ENCODE data around the gene GNPTG. TPM values are rescaled to one million over a fixed set of nuclear protein-coding genes. Genes with fewer than 3 reads are reported as not detected.

GNPTG gene
- total and polyA plus RNA-seq, 9 of the 15 experiments (the other 6 are each of a cell fraction or from before 2014, with no cell fraction given): 0.69 to 33.3 (median 13.6) TPM

DNA sequence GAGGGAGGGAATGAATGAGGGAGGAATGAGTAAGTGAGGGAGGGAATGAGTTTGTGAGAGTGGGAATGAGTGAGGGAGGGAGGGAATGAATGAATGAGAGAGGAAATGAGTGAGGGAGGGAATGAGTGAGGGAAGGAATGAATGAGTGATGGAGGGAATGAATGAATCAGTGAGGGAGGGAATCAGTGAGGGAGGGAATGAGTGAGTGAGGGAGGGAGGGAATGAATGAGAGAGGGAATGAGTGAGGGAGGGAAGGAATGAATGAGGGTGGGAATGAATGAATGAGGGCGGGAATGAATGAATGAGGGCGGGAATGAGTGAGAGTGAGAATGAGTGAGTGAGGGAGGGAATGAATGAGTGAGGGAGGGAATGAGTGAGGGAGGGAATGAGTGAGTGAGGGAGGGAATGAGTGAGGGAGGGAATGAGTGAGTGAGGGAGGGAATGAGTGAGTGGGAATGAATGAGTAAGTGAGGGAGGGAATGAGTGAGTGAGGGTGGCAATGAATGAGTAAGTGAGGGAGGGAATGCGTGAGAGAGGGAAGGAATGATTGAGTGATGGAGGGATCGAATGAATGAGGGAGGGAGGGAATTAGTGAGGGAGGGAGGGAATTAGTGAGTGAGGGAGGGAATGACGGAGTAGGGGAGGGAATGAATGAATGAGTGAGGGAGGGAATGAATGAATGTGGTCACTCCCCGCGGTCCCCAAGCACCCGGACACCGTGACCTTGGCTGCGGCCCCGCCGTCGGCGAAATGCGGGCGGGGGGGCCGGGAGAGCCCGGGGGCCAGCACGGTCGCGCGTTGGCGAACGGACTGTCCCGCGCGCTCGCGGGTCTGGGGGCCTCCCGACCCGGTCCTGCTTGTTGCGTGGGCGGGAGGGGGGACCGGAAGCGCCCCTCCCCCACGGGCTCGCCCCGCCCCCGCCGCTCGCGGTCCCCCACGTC, 43.4 kb upstream of the GNPTG start (continued):
- TF ChIP-seq ZNF518B (CRISPR knock-in tag; IDR thresholded peaks at IDR 0.05): no peak
- TF ChIP-seq, protein P1, sequence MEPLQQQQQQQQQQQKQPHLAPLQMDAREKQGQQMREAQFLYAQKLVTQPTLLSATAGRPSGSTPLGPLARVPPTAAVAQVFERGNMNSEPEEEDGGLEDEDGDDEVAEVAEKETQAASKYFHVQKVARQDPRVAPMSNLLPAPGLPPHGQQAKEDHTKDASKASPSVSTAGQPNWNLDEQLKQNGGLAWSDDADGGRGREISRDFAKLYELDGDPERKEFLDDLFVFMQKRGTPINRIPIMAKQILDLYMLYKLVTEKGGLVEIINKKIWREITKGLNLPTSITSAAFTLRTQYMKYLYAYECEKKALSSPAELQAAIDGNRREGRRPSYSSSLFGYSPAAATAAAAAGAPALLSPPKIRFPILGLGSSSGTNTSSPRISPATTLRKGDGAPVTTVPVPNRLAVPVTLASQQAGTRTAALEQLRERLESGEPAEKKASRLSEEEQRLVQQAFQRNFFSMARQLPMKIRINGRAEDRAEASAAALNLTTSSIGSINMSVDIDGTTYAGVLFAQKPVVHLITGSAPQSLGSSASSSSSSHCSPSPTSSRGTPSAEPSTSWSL (CRISPR knock-in tag; IDR thresholded peaks at IDR 0.05; ENCODE audit: borderline replicate concordance): no peak
- TF ChIP-seq HDAC1 (IDR thresholded peaks at IDR 0.05): peak in 1 of 2 experiments; percentile 44; a peak in 2 of 4 replicates
- no peak for TF ChIP-seq U2AF2 (optimal IDR thresholded peaks at IDR 0.05; ENCODE audit: low read depth, low read length)
- peak in 1 of 2 experiments; percentile 59; a peak in 2 of 4 replicates for TF ChIP-seq RCOR1 (IDR thresholded peaks at IDR 0.05; ENCODE audit: borderline replicate concordance in 1 of 2, low read depth in 2 of 2, low read length in 2 of 2)
- TF ChIP-seq KAT8 (IDR thresholded peaks at IDR 0.05; ENCODE audit: low read depth): no peak
- TF ChIP-seq SMARCA5 (IDR thresholded peaks at IDR 0.05): peak; percentile 72
- no peak for TF ChIP-seq SMC3 (conservative IDR thresholded peaks at IDR 0.05; ENCODE audit: insufficient read depth, low read depth, low read length)
- TF ChIP-seq SMAD4 (CRISPR knock-in tag; conservative IDR thresholded peaks at IDR 0.05): 0 out of 2 replicates have a peak, but pooled peaks have one; percentile 15
- no peak for TF ChIP-seq CXXC5 (CRISPR knock-in tag; IDR thresholded peaks at IDR 0.05)
- TF ChIP-seq ZNF589 (CRISPR knock-in tag; IDR thresholded peaks at IDR 0.05; ENCODE audit: low read depth): 0 out of 2 replicates have a peak, but pooled peaks have one; percentile 23
- peak; percentile 16; the same call in 1 of the 2 replicates for TF ChIP-seq PHB2 (IDR thresholded peaks at IDR 0.05; ENCODE audit: low read depth)
- 0 out of 2 replicates have a peak, but pooled peaks have one; percentile 10 for TF ChIP-seq RNF2 (IDR thresholded peaks at IDR 0.05)
- TF ChIP-seq, protein P2, sequence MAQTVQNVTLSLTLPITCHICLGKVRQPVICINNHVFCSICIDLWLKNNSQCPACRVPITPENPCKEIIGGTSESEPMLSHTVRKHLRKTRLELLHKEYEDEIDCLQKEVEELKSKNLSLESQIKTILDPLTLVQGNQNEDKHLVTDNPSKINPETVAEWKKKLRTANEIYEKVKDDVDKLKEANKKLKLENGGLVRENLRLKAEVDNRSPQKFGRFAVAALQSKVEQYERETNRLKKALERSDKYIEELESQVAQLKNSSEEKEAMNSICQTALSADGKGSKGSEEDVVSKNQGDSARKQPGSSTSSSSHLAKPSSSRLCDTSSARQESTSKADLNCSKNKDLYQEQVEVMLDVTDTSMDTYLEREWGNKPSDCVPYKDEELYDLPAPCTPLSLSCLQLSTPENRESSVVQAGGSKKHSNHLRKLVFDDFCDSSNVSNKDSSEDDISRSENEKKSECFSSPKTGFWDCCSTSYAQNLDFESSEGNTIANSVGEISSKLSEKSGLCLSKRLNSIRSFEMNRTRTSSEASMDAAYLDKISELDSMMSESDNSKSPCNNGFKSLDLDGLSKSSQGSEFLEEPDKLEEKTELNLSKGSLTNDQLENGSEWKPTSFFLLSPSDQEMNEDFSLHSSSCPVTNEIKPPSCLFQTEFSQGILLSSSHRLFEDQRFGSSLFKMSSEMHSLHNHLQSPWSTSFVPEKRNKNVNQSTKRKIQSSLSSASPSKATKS (CRISPR knock-in tag; IDR thresholded peaks at IDR 0.05): no peak
- TF ChIP-seq KDM5B (IDR thresholded peaks at IDR 0.05; ENCODE audit: insufficient replicate concordance, low read depth, low read length): no peak
- TF ChIP-seq XRCC4 (IDR thresholded peaks at IDR 0.05; ENCODE audit: extremely low read depth, insufficient read depth, insufficient read length): no peak
- peak; percentile 43 for TF ChIP-seq PCBP1 (IDR thresholded peaks at IDR 0.05; ENCODE audit: low read depth, low read length, poor library complexity, severe bottlenecking)
- TF ChIP-seq POLR2A (conservative IDR thresholded peaks at IDR 0.05): peak; percentile 42; the same call in 1 of the 2 replicates
- no peak for TF ChIP-seq DNMT1 (IDR thresholded peaks at IDR 0.05)
